Endothelial cell of umbilical vein (primary cell): ENCODE measurements around the gene WDPCP. TPM values are rescaled to one million over a fixed set of nuclear protein-coding genes. Genes with fewer than 3 reads are reported as not detected.

Experiments used
- BruUV-seq: library from RNA; stranded (reverse); fragments of 400-500 nt; replicated peaks from 2 replicates; lab custom pipeline; 2021; lab: Mats Ljungman, UMichigan
- CTCF ChIA-PET: fragments of 300-600, 350-600 bp; sonication (Branson Sonifier 250); formaldehyde crosslinking; loops from one replicate; lab custom pipeline; 2021; ENCODE audit warnings: antibody characterized with exemption, inconsistent platforms; lab: Charles Lee
- POLR2A ChIA-PET: fragments of 300-600, 350-600 bp; sonication (Branson Sonifier 250); formaldehyde crosslinking; loops from one replicate; lab custom pipeline; 2021; ENCODE audit warnings: antibody characterized with exemption, inconsistent platforms; lab: Charles Lee
- DNase-seq: peaks from one replicate; pipeline ENCODE4 v3.0.0-alpha.2; 2011; ENCODE audit warnings: low read depth, low spot score
- FAIRE-seq: peaks from 2 replicates; lab custom pipeline; 2011; peaks lifted over from hg19 to GRCh38; lab: Jason Lieb, UNC
- H2AFZ ChIP-seq: 2 replicates; pipeline ENCODE4 v1.6.0; 2012; ENCODE audit warnings: low read depth, low read length, control low read depth, inconsistent platforms
- H3K27ac ChIP-seq: 2 replicates; pipeline ENCODE4 v1.5.1; 2011; ENCODE audit warnings: low read depth, mild to moderate bottlenecking, control low read depth, low read length, moderate library complexity; ENCODE audit not compliant: insufficient read depth
- H3K27me3 ChIP-seq, 2 experiments: 2 replicates each; pipeline versions ENCODE4 v1.6.0 to v1.6.1; 2011; ENCODE audit warnings: low read length in 2 of 2, mixed read lengths in 1 of 2; ENCODE audit not compliant: control insufficient read depth in 2 of 2, insufficient read depth in 2 of 2
- H3K36me3 ChIP-seq, 2 experiments: 2 replicates in 1 of 2; 3 replicates in 1 of 2; pipeline ENCODE4 v1.5.1; 2011; ENCODE audit warnings: low read length in 2 of 2, mild to moderate bottlenecking in 1 of 2, moderate library complexity in 1 of 2; ENCODE audit not compliant: control insufficient read depth in 2 of 2, insufficient read depth in 2 of 2; ENCODE audit errors: extremely low read depth in 1 of 2
- H3K4me1 ChIP-seq: 3 replicates; pipeline ENCODE4 v1.5.1; 2011; ENCODE audit warnings: mild to moderate bottlenecking, low read length; ENCODE audit not compliant: control insufficient read depth, insufficient read depth; ENCODE audit errors: extremely low read depth
- H3K4me2 ChIP-seq: 2 replicates; pipeline ENCODE4 v1.6.1; 2011; ENCODE audit warnings: low read length, control low read depth, mixed read lengths; ENCODE audit not compliant: insufficient read depth
- H3K4me3 ChIP-seq, 3 experiments: fragments of 200-600 bp in 1 of 3; sonication (generic), shearing (Covaris generic) in 1 of 3; replicated peaks in 1 of 3; 2 replicates each; pipeline ENCODE4 v1.5.1; 2011 to 2016; ENCODE audit warnings: control low read depth in 3 of 3, low read length in 3 of 3, mild to moderate bottlenecking in 2 of 3, inconsistent platforms in 1 of 3, low read depth in 1 of 3, moderate library complexity in 1 of 3; ENCODE audit not compliant: insufficient read depth in 1 of 3
- H3K79me2 ChIP-seq: 2 replicates; pipeline ENCODE4 v1.6.0; 2012; ENCODE audit warnings: low read length, inconsistent platforms; ENCODE audit not compliant: control insufficient read depth, insufficient read depth
- H3K9ac ChIP-seq: replicated peaks from 2 replicates; pipeline ENCODE3; 2011; ENCODE audit warnings: low read length, control low read depth; ENCODE audit not compliant: insufficient read depth; ENCODE audit errors: extremely low read depth
- H3K9me1 ChIP-seq: replicated peaks from 3 replicates; pipeline ENCODE4 v1.6.0; 2011; ENCODE audit warnings: mild to moderate bottlenecking, low read length; ENCODE audit not compliant: control insufficient read depth, insufficient read depth; ENCODE audit errors: extremely low read depth
- H3K9me3 ChIP-seq: replicated peaks from 2 replicates; pipeline ENCODE4 v1.5.1; 2012; ENCODE audit warnings: low read length, inconsistent platforms; ENCODE audit not compliant: control insufficient read depth, insufficient read depth
- H4K20me1 ChIP-seq: replicated peaks from 2 replicates; pipeline ENCODE3; 2011; ENCODE audit warnings: mild to moderate bottlenecking, low read length; ENCODE audit not compliant: control insufficient read depth, insufficient read depth; ENCODE audit errors: extremely low read depth
- CTCF ChIP-seq, 2 donors: IDR thresholded peaks; 1 replicate in 1 of 2; 2 replicates in 1 of 2; pipeline ENCODE4 v1.5.1; 2011; ENCODE audit warnings: low read length in 2 of 2, mild to moderate bottlenecking in 2 of 2, moderate library complexity in 2 of 2, control low read depth in 1 of 2, inconsistent platforms in 1 of 2, low read depth in 1 of 2; ENCODE audit not compliant: insufficient read depth in 1 of 2; ENCODE audit errors: extremely low read depth in 1 of 2
- EZH2 ChIP-seq: IDR thresholded peaks from 2 replicates; pipeline ENCODE4 v1.6.1; 2012; ENCODE audit warnings: borderline replicate concordance, low read depth, mild to moderate bottlenecking, moderate library complexity, low read length, inconsistent platforms; ENCODE audit not compliant: severe bottlenecking
- FOS ChIP-seq: IDR thresholded peaks from 2 replicates; pipeline ENCODE4 v1.6.1; 2011; ENCODE audit warnings: mild to moderate bottlenecking, low read length, moderate library complexity, borderline replicate concordance; ENCODE audit not compliant: insufficient read depth
- GATA2 ChIP-seq: IDR thresholded peaks from 2 replicates; pipeline ENCODE4 v1.7.0; 2011; ENCODE audit warnings: low read depth, mild to moderate bottlenecking, moderate library complexity, mixed read lengths, low read length; ENCODE audit not compliant: insufficient read length, insufficient read depth
- JUN ChIP-seq: IDR thresholded peaks from 2 replicates; pipeline ENCODE4 v1.6.1; 2011; ENCODE audit warnings: borderline replicate concordance, low read depth; ENCODE audit not compliant: insufficient read length, insufficient read depth
- MAX ChIP-seq: IDR thresholded peaks from 2 replicates; pipeline ENCODE4 v1.6.1; 2011; ENCODE audit not compliant: insufficient read depth, insufficient read length
- MYC ChIP-seq: IDR thresholded peaks from one replicate; pipeline ENCODE4 v1.6.1; 2011; ENCODE audit warnings: mild to moderate bottlenecking, low read depth, low read length
- POLR2A ChIP-seq: IDR thresholded peaks from 2 replicates; pipeline ENCODE4 v1.6.1; 2012; ENCODE audit warnings: low read depth, mild to moderate bottlenecking, control low read depth, low read length
- POLR2AphosphoS5 ChIP-seq: IDR thresholded peaks from 2 replicates; pipeline ENCODE4 v1.6.1; 2012; ENCODE audit warnings: low read depth, mild to moderate bottlenecking, control low read depth, low read length, moderate library complexity; ENCODE audit not compliant: insufficient read depth
- dilution Hi-C: fragments of 300-500 bp; cut with MboI; formaldehyde crosslinking; loops from one replicate; pipeline ENCODE4 v1.15.0; 2019; ENCODE audit warnings: low sequenced_read_pairs; ENCODE audit not compliant: extremely low pct_ligation_motif_present
- intact Hi-C: fragments of 100-400 bp; cut with micrococcal nuclease; formaldehyde crosslinking; loops from one replicate; pipeline ENCODE4 v1.10.0; 2022
- polyA plus RNA-seq, 4 experiments: library from polyadenylated mRNA; depleted of rRNA in 3 of 4; stranded (reverse) in 3 of 4; unstranded in 1 of 4; fragments of >200 nt; gene quantifications; 2 replicates each; pipeline versions ENCODE4 v1.2.1 to v1.2.3, GENCODE V29; 2011 to 2012; ENCODE audit warnings: missing spikeins in 1 of 4
- total RNA-seq: library from RNA; stranded (reverse); gene quantifications from 2 replicates; pipeline ENCODE4 v1.2.3, GENCODE V29; 2021

WDPCP gene
- total and polyA plus RNA-seq, 2 donors (not counting 3 experiments of a cell fraction or from before 2014, with no cell fraction given), result 4.0 to 8.8 TPM

GRCh38 chr2:63192169-63192888, 395.9 kb downstream of the WDPCP start:
- intact Hi-C loops (no loop called here), dilution Hi-C loops (no loop called here)
- Histone ChIP-seq H3K79me2 (no peaks in the 10 kb centered on the region), H3K4me3 (no peak overlapping the region), H3K4me1 (no peaks in the 10 kb centered on the region), H4K20me1 (no peaks in the 10 kb centered on the region), H3K36me3 (no peaks in the 10 kb centered on the region), H3K9me3 (no peaks in the 10 kb centered on the region), H3K9ac (no peak overlapping the region), H3K9me1 (no peaks in the 10 kb centered on the region), H3K4me2 (no peak overlapping the region), H3K27ac (no peak overlapping the region), H3K27me3 (no peaks in the 10 kb centered on the region), H2AFZ (no peak overlapping the region)
- ChIA-PET CTCF (interaction anchor here (1.0 to 1.6 kb wide), 2 partner anchors 35 to 295 kb away, joined by 3 to 5 read pairs; no protein-coding TSS in a partner anchor), POLR2A (no interaction called here)
- FAIRE-seq, result no peak
- TF ChIP-seq EZH2 (no peak), MYC (no peak), MAX (no peak), JUN (no peak), CTCF (IDR thresholded peaks at IDR 0.05; ENCODE audit: extremely low read depth in 1 of 2, insufficient read depth in 1 of 2, low read depth in 1 of 2, low read length in 2 of 2) (no peak), GATA2 (no peak), POLR2AphosphoS5 (no peak), POLR2A (no peak), FOS (no peak)
- no TSS peak for BruUV-seq
- no peak for DNase-seq
